Muscle layer of colon (tissue), 2 donors: Measurements from ENCODE around the gene PTGFRN.

Experiments used
- H3K27ac ChIP-seq: one replicate; pipeline ENCODE4 v1.7.0; 2013; ENCODE audit warnings: low read depth, mild to moderate bottlenecking, low read length, moderate library complexity
- H3K27me3 ChIP-seq, 2 donors: one replicate each; pipeline ENCODE4 v1.7.0; 2013; ENCODE audit warnings: low read length in 2 of 2, mild to moderate bottlenecking in 2 of 2; ENCODE audit not compliant: insufficient read depth in 2 of 2, control insufficient read depth in 1 of 2
- H3K36me3 ChIP-seq: one replicate; pipeline ENCODE4 v1.7.0; 2013; ENCODE audit warnings: mild to moderate bottlenecking, low read length; ENCODE audit not compliant: insufficient read depth
- H3K4me1 ChIP-seq: one replicate; pipeline ENCODE4 v1.7.0; 2013; ENCODE audit warnings: mild to moderate bottlenecking, low read length; ENCODE audit not compliant: insufficient read depth
- H3K4me3 ChIP-seq, 2 donors: one replicate each; pipeline ENCODE4 v1.7.0; 2013; ENCODE audit warnings: low read length in 2 of 2, low read depth in 1 of 2, mild to moderate bottlenecking in 1 of 2, moderate library complexity in 1 of 2
- H3K9ac ChIP-seq: one replicate; pipeline ENCODE4 v1.7.0; 2013; ENCODE audit warnings: low read length
- H3K9me3 ChIP-seq: one replicate; pipeline ENCODE4 v1.7.0; 2013; ENCODE audit warnings: mild to moderate bottlenecking, low read length
- donor health status: abdominal sarcoma.
- donor health status: Adenocarcinoma of cecum.

Gene PTGFRN

GRCh38 chr1:117013309-117013858 lies 103.7 kb downstream of the PTGFRN start:
- H3K9ac ChIP-seq, result no peak overlapping the region
- H3K27ac ChIP-seq, result no peak overlapping the region
- no peak overlapping the region for H3K4me3 ChIP-seq

DNA sequence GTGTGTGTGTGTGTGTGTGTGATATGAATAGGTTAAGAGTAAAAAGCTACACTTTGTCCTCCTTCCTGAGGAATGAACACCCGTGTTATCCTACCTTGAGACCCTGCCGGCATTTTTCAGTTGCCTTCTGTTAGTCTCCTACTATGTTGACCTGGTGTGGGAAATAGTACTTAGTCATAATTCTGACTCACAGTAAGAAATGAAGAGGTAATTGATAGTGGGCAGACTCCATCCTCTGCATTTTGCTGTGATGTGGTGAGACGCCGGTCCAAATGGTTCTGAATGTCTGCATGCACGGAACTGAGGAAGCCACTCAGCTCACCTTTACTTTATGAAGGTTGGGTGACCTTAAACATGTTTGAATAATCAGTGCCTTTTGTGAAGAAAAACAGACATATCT lies 104.5 kb downstream of the PTGFRN start:
- no peak overlapping the region for H3K4me3 ChIP-seq
- H3K27ac ChIP-seq, result no peak overlapping the region
- H3K27me3 ChIP-seq, result no peaks in the 10 kb centered on the region
- H3K4me1 ChIP-seq, result no peaks in the 10 kb centered on the region
- H3K9ac ChIP-seq, result no peak overlapping the region
- no peaks in the 10 kb centered on the region for H3K36me3 ChIP-seq
- no peaks in the 10 kb centered on the region for H3K9me3 ChIP-seq

More at GRCh38 chr1:117013309-117013858, 103.7 kb downstream of the PTGFRN start:
- no peaks in the 10 kb centered on the region for H3K4me1 ChIP-seq
- H3K9me3 ChIP-seq, result no peaks in the 10 kb centered on the region
- no peaks in the 10 kb centered on the region for H3K27me3 ChIP-seq
- no peaks in the 10 kb centered on the region for H3K36me3 ChIP-seq

DNA sequence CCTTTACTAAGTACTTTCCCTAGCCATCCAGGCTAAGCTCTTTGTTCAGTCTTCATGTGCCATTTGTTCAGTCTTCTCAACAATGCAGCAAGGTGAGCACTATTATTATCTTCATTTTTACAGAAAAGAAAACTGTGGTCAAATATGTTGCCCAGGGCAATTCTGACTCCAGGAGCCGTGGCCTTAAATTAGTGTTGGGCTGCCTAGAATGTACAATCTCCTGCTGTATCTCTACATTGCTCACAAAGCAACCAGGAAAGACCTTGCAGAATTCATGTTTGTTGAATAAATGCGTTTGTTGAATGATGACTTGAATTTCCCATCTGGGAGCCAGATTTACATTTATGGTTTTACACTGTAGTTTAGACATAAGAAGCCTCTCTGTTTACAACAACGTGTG lies 106.0 kb downstream of the PTGFRN start:
- Histone ChIP-seq H3K27ac (no peak overlapping the region), H3K36me3 (no peaks in the 10 kb centered on the region), H3K27me3 (no peaks in the 10 kb centered on the region), H3K4me1 (no peaks in the 10 kb centered on the region), H3K9me3 (no peaks in the 10 kb centered on the region), H3K9ac (no peak overlapping the region), H3K4me3 (no peak overlapping the region)

DNA sequence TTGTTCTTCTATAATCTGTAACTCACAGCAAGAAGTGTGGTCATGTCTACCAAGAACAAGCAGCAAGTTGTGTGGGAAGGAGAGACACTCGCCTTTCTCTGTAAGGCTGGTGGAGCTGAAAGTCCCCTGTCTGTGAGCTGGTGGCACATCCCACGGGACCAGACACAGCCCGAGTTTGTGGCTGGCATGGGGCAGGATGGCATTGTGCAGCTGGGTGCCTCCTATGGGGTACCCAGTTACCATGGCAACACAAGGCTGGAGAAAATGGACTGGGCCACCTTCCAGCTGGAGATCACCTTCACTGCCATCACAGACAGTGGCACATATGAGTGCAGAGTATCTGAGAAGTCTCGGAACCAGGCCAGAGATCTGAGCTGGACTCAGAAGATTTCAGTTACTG lies 107.3 kb downstream of the PTGFRN start:
- H3K9me3 ChIP-seq, result no peaks in the 10 kb centered on the region
- no peak overlapping the region for H3K9ac ChIP-seq
- no peak overlapping the region for H3K4me3 ChIP-seq
- no peaks in the 10 kb centered on the region for H3K4me1 ChIP-seq
- H3K27me3 ChIP-seq, result no peaks in the 10 kb centered on the region
- no peak overlapping the region for H3K27ac ChIP-seq
- H3K36me3 ChIP-seq, result no peaks in the 10 kb centered on the region

DNA sequence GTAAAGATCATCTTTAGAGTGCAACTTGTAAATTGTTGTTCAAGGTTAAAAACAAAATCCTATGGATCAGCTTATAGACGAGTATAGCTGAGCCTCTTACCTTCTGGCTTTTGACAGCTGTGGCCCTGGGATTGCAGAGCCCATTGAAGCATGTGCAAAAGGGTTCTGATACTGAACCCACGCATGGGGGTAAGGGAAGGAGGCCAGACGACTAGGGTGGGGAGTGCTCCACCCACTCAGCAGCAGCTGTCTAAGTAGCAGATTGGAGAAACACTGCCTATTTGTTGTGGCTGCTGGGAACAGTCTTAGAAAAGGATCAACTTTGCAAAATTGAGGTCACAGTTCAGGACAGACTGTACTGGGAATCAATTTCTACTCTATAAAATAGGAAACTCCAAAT lies 107.9 kb downstream of the PTGFRN start:
- Histone ChIP-seq H3K36me3 (no peaks in the 10 kb centered on the region), H3K9ac (no peak overlapping the region), H3K9me3 (no peaks in the 10 kb centered on the region), H3K27me3 (no peaks in the 10 kb centered on the region), H3K27ac (no peak overlapping the region), H3K4me1 (no peaks in the 10 kb centered on the region), H3K4me3 (no peak overlapping the region)

GRCh38 chr1:117020526-117021156 lies 110.9 kb downstream of the PTGFRN start:
- Histone ChIP-seq H3K36me3 (no peaks in the 10 kb centered on the region), H3K9me3 (no peaks in the 10 kb centered on the region), H3K27ac (no peak overlapping the region), H3K9ac (no peak overlapping the region), H3K27me3 (no peaks in the 10 kb centered on the region), H3K4me3 (no peak overlapping the region), H3K4me1 (no peaks in the 10 kb centered on the region)

DNA sequence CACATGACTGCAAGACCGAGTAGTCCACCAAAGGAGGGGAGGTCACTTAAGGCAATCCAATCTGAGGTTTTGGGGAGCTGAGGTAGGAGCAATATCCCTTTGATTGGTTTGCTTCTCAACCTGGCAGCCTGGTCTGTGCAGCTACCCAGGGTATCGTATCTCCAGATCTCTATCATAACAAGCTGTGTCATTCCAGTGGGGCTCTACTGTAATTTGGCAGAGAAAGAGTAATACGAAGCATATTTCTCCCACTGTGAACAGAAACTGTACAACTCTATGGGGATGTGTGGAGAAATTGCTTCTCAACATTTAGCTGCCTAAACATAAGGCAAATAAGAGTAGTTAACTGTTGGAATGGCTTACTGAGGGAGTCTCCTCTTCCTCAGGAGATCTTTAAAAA lies 112.4 kb downstream of the PTGFRN start:
- Histone ChIP-seq H3K9me3 (no peaks in the 10 kb centered on the region), H3K36me3 (no peaks in the 10 kb centered on the region), H3K27me3 (no peaks in the 10 kb centered on the region), H3K4me1 (no peaks in the 10 kb centered on the region), H3K4me3 (no peak overlapping the region), H3K27ac (no peak overlapping the region), H3K9ac (no peak overlapping the region)

GRCh38 chr1:117025568-117025967 lies 115.9 kb downstream of the PTGFRN start:
- no peak overlapping the region for H3K4me3 ChIP-seq
- no peak overlapping the region for H3K27ac ChIP-seq
- H3K27me3 ChIP-seq, result no peaks in the 10 kb centered on the region
- no peaks in the 10 kb centered on the region for H3K4me1 ChIP-seq
- no peaks in the 10 kb centered on the region for H3K36me3 ChIP-seq
- no peaks in the 10 kb centered on the region for H3K9me3 ChIP-seq
- no peak overlapping the region for H3K9ac ChIP-seq

DNA sequence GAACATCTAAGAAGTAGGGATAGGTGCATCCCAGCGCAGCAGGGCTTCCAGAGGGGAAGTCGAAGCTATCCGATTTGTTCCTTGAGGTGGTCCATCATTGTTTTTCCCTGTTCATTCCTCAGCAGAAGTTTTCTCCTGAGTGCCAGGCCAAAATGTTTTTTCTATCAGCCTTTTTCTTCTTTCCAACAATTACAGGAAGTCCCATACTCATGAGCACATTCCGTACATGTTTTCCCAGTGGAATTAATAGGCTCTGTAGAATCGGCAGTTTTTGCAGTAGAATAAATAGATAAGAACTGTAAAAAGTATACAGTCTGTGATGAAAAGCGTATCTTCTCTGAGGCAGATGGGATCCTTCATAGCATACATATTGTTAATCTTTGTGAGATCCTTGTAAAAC lies 116.6 kb downstream of the PTGFRN start:
- Histone ChIP-seq H3K4me3 (no peak overlapping the region), H3K9me3 (no peaks in the 10 kb centered on the region), H3K9ac (no peak overlapping the region), H3K4me1 (no peaks in the 10 kb centered on the region), H3K27me3 (no peaks in the 10 kb centered on the region), H3K36me3 (no peaks in the 10 kb centered on the region), H3K27ac (no peak overlapping the region)

GRCh38 chr1:117029685-117030084 lies 120.0 kb downstream of the PTGFRN start:
- H3K27me3 ChIP-seq, result no peaks in the 10 kb centered on the region
- H3K9me3 ChIP-seq, result no peaks in the 10 kb centered on the region
- no peak overlapping the region for H3K9ac ChIP-seq
- H3K4me3 ChIP-seq, result no peak overlapping the region
- H3K27ac ChIP-seq, result no peak overlapping the region
- no peaks in the 10 kb centered on the region for H3K4me1 ChIP-seq
- no peaks in the 10 kb centered on the region for H3K36me3 ChIP-seq

- H3K27ac ChIP-seq, result no peak overlapping the region
- H3K9me3 ChIP-seq, result no peaks in the 10 kb centered on the region
- H3K4me3 ChIP-seq, result no peak overlapping the region
- no peaks in the 10 kb centered on the region for H3K27me3 ChIP-seq
- no peaks in the 10 kb centered on the region for H3K4me1 ChIP-seq
- no peaks in the 10 kb centered on the region for H3K36me3 ChIP-seq
- H3K9ac ChIP-seq, result no peak overlapping the region
Observed at GRCh38 chr1:117030271-117030877, 120.7 kb downstream of the PTGFRN start.

DNA sequence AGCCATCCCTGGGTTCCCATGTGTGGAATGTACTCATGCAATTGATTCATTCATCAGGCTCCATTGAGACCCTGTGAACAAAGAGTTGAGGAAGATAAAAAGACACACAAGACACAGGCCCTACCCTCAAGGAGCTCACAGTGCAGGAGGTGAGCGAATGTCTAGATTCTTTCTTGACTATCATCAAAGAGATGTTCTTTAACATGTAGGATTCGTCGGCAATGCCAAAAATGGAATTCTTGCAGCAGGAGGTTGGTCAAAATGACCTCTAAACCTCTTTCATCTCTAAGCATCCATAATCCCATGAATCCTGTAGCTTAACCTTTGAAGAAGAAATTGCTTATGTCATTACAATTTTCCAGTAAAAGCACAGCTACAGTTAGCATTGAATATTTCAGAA lies 122.5 kb downstream of the PTGFRN start:
- Histone ChIP-seq H3K9me3 (no peaks in the 10 kb centered on the region), H3K27ac (no peak overlapping the region), H3K4me1 (no peaks in the 10 kb centered on the region), H3K36me3 (no peaks in the 10 kb centered on the region), H3K27me3 (no peaks in the 10 kb centered on the region), H3K9ac (no peak overlapping the region), H3K4me3 (no peak overlapping the region)
